ENCODE data around the gene TXNIP. TPM values are rescaled to one million over a fixed set of nuclear protein-coding genes. Genes with fewer than 3 reads are reported as not detected.

TXNIP gene
- total RNA-seq, 1 experiment from 2014 or later: 131 TPM

DNA sequence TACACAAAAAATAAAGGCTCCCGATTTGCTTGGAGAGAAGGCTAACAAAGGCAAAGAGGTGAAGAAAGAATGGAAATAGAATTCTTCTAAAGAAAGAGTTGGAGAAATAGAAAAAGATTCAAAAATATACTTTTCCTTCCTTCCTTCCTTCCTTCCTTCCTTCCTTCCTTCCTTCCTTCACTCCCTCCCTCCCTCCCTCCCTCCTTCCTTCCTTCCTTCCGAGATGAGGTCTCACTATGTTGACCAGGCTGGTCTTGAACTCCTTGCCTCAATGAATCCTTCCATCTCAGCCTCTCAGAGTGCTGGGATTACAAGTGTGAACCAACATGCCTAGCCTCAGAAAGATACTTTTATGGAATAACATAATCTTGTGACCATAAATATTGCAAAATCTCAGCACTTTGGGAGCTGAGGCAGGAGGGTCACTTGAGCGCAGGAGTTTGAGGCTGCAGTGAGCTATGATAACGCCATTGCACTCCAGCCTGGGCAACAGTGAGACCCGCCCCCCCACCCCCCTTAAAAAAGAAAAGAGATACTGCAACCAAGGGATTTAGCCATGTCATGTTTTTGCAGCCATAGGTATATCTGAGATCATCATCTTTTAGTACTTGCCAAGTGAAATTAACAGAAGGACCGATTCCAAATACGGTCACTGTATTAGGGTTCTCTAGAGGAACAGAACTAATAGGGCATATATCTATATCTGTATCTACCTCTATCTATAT is 26.2 kb upstream of the TXNIP start:
- peaks cover 3% of the 10 kb centered on the region; the same call in 1 of the 2 replicates for H3F3A ChIP-seq (ENCODE audit: insufficient read depth, low read depth)
- no peak for DNase-seq
- no peak overlapping the region for H2AFZ ChIP-seq
- intact Hi-C loops (cut with micrococcal nuclease; ENCODE audit: unreplicated experiment): no loop called here
- H3K27me3 ChIP-seq (ENCODE audit: insufficient read depth, low read depth): peaks cover 8% of the 10 kb centered on the region; the same call in 1 of the 2 replicates
- no peaks in the 10 kb centered on the region for H4K20me1 ChIP-seq (ENCODE audit: insufficient read depth)
- no peaks in the 10 kb centered on the region for H3K9me2 ChIP-seq (ENCODE audit: insufficient read depth)
- H3K4me2 ChIP-seq: no peak overlapping the region
- ChIA-PET POLR2A (ENCODE audit: unreplicated experiment) (no interaction called here), CTCF (no interaction called here)
- H3K79me2 ChIP-seq (ENCODE audit: low read depth): no peaks in the 10 kb centered on the region
- H3K9me3 ChIP-seq (ENCODE audit: insufficient read depth, low read depth): no peaks in the 10 kb centered on the region
- H3K4me3 ChIP-seq: no peak overlapping the region
- H3K4me1 ChIP-seq (replicated peaks; ENCODE audit: insufficient read depth): no peaks in the 10 kb centered on the region
- no peaks in the 10 kb centered on the region for H3K36me3 ChIP-seq (ENCODE audit: low read depth)
- no TSS peak for BruUV-seq (replicated peaks)
- no peak overlapping the region for H3K27ac ChIP-seq
- no peak for TF ChIP-seq EZH2 (IDR thresholded peaks at IDR 0.05; ENCODE audit: low read depth)
- TF ChIP-seq CTCF (conservative IDR thresholded peaks at IDR 0.05): no peak

- Histone ChIP-seq H4K20me1 (ENCODE audit: insufficient read depth) (no peaks in the 10 kb centered on the region), H3F3A (ENCODE audit: insufficient read depth, low read depth) (peaks cover 3% of the 10 kb centered on the region; the same call in 1 of the 2 replicates), H3K9me3 (ENCODE audit: insufficient read depth, low read depth) (no peaks in the 10 kb centered on the region), H3K36me3 (ENCODE audit: low read depth) (no peaks in the 10 kb centered on the region), H3K9me2 (ENCODE audit: insufficient read depth) (no peaks in the 10 kb centered on the region), H3K4me1 (replicated peaks; ENCODE audit: insufficient read depth) (no peaks in the 10 kb centered on the region), H3K27me3 (ENCODE audit: insufficient read depth, low read depth) (peaks cover 8% of the 10 kb centered on the region; the same call in 1 of the 2 replicates), H2AFZ (no peak within 1 kb of the TSS), H3K4me2 (no peak within 1 kb of the TSS), H3K4me3 (no peak within 1 kb of the TSS), H3K79me2 (ENCODE audit: low read depth) (no peaks in the 10 kb centered on the region), H3K27ac (no peak within 1 kb of the TSS)
- no peak for DNase-seq
- CTCF ChIA-PET: interaction anchor here (0.7 kb wide), 1 partner anchor 301 kb away, joined by 6 read pairs; no protein-coding TSS in a partner anchor
- TF ChIP-seq EZH2 (IDR thresholded peaks at IDR 0.05; ENCODE audit: low read depth) (no peak), CTCF (conservative IDR thresholded peaks at IDR 0.05) (no peak)
- BruUV-seq (replicated peaks): no TSS peak
- intact Hi-C loops (cut with micrococcal nuclease; ENCODE audit: unreplicated experiment): no loop called here
- POLR2A ChIA-PET (ENCODE audit: unreplicated experiment): no interaction called here
These were observed 25.4 kb upstream of the TXNIP start, which contains the start of gene HJV for GRCh38 chr1:146021622-146022402. Gene HJV (minus strand): TSS chr1:146021735. CDS start chr1:146020231, 1,504 bp downstream.

DNA sequence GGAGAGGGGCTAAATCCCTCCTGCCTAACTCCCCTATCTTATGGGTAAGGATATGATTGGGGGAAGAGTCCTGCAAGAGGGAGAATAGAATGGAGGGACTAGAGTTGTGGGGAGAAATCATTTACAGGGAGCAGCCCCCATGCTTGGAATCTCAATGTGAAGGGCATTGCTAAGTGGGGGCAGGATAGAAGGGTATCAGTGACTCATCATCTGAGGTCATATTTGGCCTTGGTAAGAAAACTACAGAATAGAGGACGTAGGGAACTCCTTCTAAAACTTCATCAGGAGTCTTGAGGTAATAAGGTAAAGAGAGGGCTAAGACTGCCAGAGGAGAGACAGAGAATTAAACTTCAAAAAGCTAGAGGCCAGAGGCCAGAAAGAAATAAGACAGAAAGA is 24.7 kb upstream of the TXNIP start:
- POLR2A ChIA-PET (ENCODE audit: unreplicated experiment): no interaction called here
- Histone ChIP-seq H3K27me3 (ENCODE audit: insufficient read depth, low read depth) (peaks cover 8% of the 10 kb centered on the region; the same call in 1 of the 2 replicates), H3K4me2 (no peak overlapping the region), H3F3A (ENCODE audit: insufficient read depth, low read depth) (peaks cover 3% of the 10 kb centered on the region; the same call in 1 of the 2 replicates), H3K4me1 (replicated peaks; ENCODE audit: insufficient read depth) (no peaks in the 10 kb centered on the region), H2AFZ (no peak overlapping the region), H3K27ac (no peak overlapping the region), H3K36me3 (ENCODE audit: low read depth) (no peaks in the 10 kb centered on the region), H3K9me2 (ENCODE audit: insufficient read depth) (no peaks in the 10 kb centered on the region), H3K79me2 (ENCODE audit: low read depth) (no peaks in the 10 kb centered on the region), H3K9me3 (ENCODE audit: insufficient read depth, low read depth) (no peaks in the 10 kb centered on the region), H4K20me1 (ENCODE audit: insufficient read depth) (no peaks in the 10 kb centered on the region), H3K4me3 (no peak overlapping the region)
- BruUV-seq (replicated peaks): no TSS peak
- TF ChIP-seq EZH2 (IDR thresholded peaks at IDR 0.05; ENCODE audit: low read depth) (no peak), CTCF (conservative IDR thresholded peaks at IDR 0.05) (no peak)
- CTCF ChIA-PET: interaction anchor here (0.7 kb wide), 1 partner anchor 300 kb away, joined by 6 read pairs; no protein-coding TSS in a partner anchor
- no peak for DNase-seq
- intact Hi-C loops (cut with micrococcal nuclease; ENCODE audit: unreplicated experiment): no loop called here
